ENCODE measurements around the gene DAB1.

GRCh38 chr1:57007472-57007871 lies 416.4 kb downstream of the DAB1 start:
- TF ChIP-seq EGR1 (IDR thresholded peaks at IDR 0.05; ENCODE audit: borderline replicate concordance in 1 of 2, low read depth in 2 of 2, low read length in 2 of 2): no peak
- no peak for TF ChIP-seq ATF3 (IDR thresholded peaks at IDR 0.05; ENCODE audit: borderline replicate concordance, extremely low read depth, low read depth, low read length)
- no peak for TF ChIP-seq CTCF (IDR thresholded peaks at IDR 0.05 in 2 of 3, conservative IDR thresholded peaks at IDR 0.05 in 1 of 3; ENCODE audit: control insufficient read depth in 2 of 3, extremely low read depth in 1 of 3, insufficient read depth in 1 of 3, low read depth in 3 of 3, low read length in 3 of 3)
- TF ChIP-seq CHD4 (IDR thresholded peaks at IDR 0.05): no peak
- no peak for TF ChIP-seq FOS (IDR thresholded peaks at IDR 0.05; ENCODE audit: borderline replicate concordance, extremely low read depth, insufficient read length)
- no peak for TF ChIP-seq ASH2L (IDR thresholded peaks at IDR 0.05; ENCODE audit: borderline replicate concordance, low read depth)
- TF ChIP-seq SMARCA5 (IDR thresholded peaks at IDR 0.05): no peak
- no peak for TF ChIP-seq CUX1 (IDR thresholded peaks at IDR 0.05; ENCODE audit: insufficient replicate concordance, low read depth, low read length)
- TF ChIP-seq POLR2A (IDR thresholded peaks at IDR 0.05; ENCODE audit: low read depth, low read length): no peak
- no peak for TF ChIP-seq EP300 (IDR thresholded peaks at IDR 0.05; ENCODE audit: borderline replicate concordance in 1 of 2, control insufficient read depth in 1 of 2, low read depth in 2 of 2, low read length in 2 of 2)
- no peak for TF ChIP-seq POLR2AphosphoS2 (IDR thresholded peaks at IDR 0.05; ENCODE audit: low read depth, low read length)
